Prostate gland (tissue), 2 donors: ENCODE data around the gene AMDHD1. TPM values are rescaled to one million over a fixed set of nuclear protein-coding genes. Genes with fewer than 3 reads are reported as not detected.

Experiments used
- total RNA-seq, 2 donors: library from RNA; depleted of rRNA; stranded (reverse); fragments of >200 nt; gene quantifications; one replicate each; pipeline ENCODE4 v1.1.0, GENCODE V29; 2016

Gene AMDHD1
- total RNA-seq, 2 donors from 2014 or later = 2.2 TPM; not detected in 1

Other genes with a start within 250 kb of the AMDHD1 start
- 100 to 1,000 TPM in 1 of 2 donors, 10 to 100 TPM in 1; 79.2 to 118 TPM for gene NTN4, start 152.6 kb upstream of the AMDHD1 start, total RNA-seq
- gene SNRPF, start 84.4 kb upstream of the AMDHD1 start, total RNA-seq = 1 to 10 TPM; 7.4 to 8.3 TPM
- gene CCDC38, start 717 bp upstream of the AMDHD1 start, total RNA-seq = under 1 TPM; 0.14 to 0.34 TPM
- gene HAL, start 53.0 kb downstream of the AMDHD1 start, total RNA-seq = under 1 TPM in 1 of 2 donors, not detected in 1; 0.27 TPM
- 10 to 100 TPM; 50.3 to 67.7 TPM for gene LTA4H, start 92.3 kb downstream of the AMDHD1 start, total RNA-seq